ENCODE data around the gene HOXA9.
A peak's percentile ranks its signal among the peaks of the same experiment; 100 is the strongest.

HOXA9 gene

GRCh38 chr7:27112955-27113949, 52.1 kb downstream of the HOXA9 start:
- DNase-seq (ENCODE audit: low spot score): peak; percentile 76

Measured in hepatic stellate cell (primary cell).